ENCODE measurements around the gene TSPAN18.

TSPAN18 gene

GRCh38 chr11:44799012-44799411, 72.2 kb downstream of the TSPAN18 start:
- no peak overlapping the region for H3K4me3 ChIP-seq (ENCODE audit: low read length)
- no peaks in the 10 kb centered on the region for H4K20me1 ChIP-seq (ENCODE audit: insufficient read depth, low read length)
- no peak overlapping the region for H3K4me2 ChIP-seq (ENCODE audit: low read length)
- H3K9ac ChIP-seq (ENCODE audit: low read length) = no peak overlapping the region
- peaks cover 65% of the 10 kb centered on the region for H3K27me3 ChIP-seq (ENCODE audit: low read depth, low read length)
- H3K36me3 ChIP-seq (replicated peaks; ENCODE audit: low read depth, low read length) = no peaks in the 10 kb centered on the region
- H3K27ac ChIP-seq (ENCODE audit: low read length) = no peak overlapping the region
- no peaks in the 10 kb centered on the region for H3K4me1 ChIP-seq (ENCODE audit: low read length)
- no peak overlapping the region for H2AFZ ChIP-seq (ENCODE audit: low read depth, low read length)
- TF ChIP-seq CTCF (IDR thresholded peaks at IDR 0.05; ENCODE audit: low read depth, low read length) (no peak), EZH2phosphoT487 (IDR thresholded peaks at IDR 0.05; ENCODE audit: low read depth) (no peak)
- no peaks in the 10 kb centered on the region for H3K79me2 ChIP-seq (ENCODE audit: low read length)
- H3K9me3 ChIP-seq (ENCODE audit: insufficient read depth, low read length) = no peaks in the 10 kb centered on the region

GRCh38 chr11:44802347-44802746, 75.6 kb downstream of the TSPAN18 start:
- H3K36me3 ChIP-seq (replicated peaks; ENCODE audit: low read depth, low read length) = no peaks in the 10 kb centered on the region
- peaks cover 54% of the 10 kb centered on the region for H3K27me3 ChIP-seq (ENCODE audit: low read depth, low read length)
- TF ChIP-seq EZH2phosphoT487 (IDR thresholded peaks at IDR 0.05; ENCODE audit: low read depth) = no peak
- TF ChIP-seq CTCF (IDR thresholded peaks at IDR 0.05; ENCODE audit: low read depth, low read length) = no peak
- H2AFZ ChIP-seq (ENCODE audit: low read depth, low read length) = no peak overlapping the region
- H3K9ac ChIP-seq (ENCODE audit: low read length) = no peak overlapping the region
- no peaks in the 10 kb centered on the region for H3K4me1 ChIP-seq (ENCODE audit: low read length)
- no peaks in the 10 kb centered on the region for H4K20me1 ChIP-seq (ENCODE audit: insufficient read depth, low read length)
- no peak overlapping the region for H3K4me2 ChIP-seq (ENCODE audit: low read length)
- no peak overlapping the region for H3K4me3 ChIP-seq (ENCODE audit: low read length)
- no peaks in the 10 kb centered on the region for H3K9me3 ChIP-seq (ENCODE audit: insufficient read depth, low read length)
- H3K27ac ChIP-seq (ENCODE audit: low read length) = no peak overlapping the region
- no peaks in the 10 kb centered on the region for H3K79me2 ChIP-seq (ENCODE audit: low read length)

- no peaks in the 10 kb centered on the region for H3K79me2 ChIP-seq (ENCODE audit: low read length)
- H3K9me3 ChIP-seq (ENCODE audit: insufficient read depth, low read length) = no peaks in the 10 kb centered on the region
- no peak overlapping the region for H2AFZ ChIP-seq (ENCODE audit: low read depth, low read length)
- H3K4me3 ChIP-seq (ENCODE audit: low read length) = no peak overlapping the region
- H3K27me3 ChIP-seq (ENCODE audit: low read depth, low read length) = peaks cover 54% of the 10 kb centered on the region
- TF ChIP-seq EZH2phosphoT487 (IDR thresholded peaks at IDR 0.05; ENCODE audit: low read depth) = no peak
- TF ChIP-seq CTCF (IDR thresholded peaks at IDR 0.05; ENCODE audit: low read depth, low read length) = no peak
- H3K9ac ChIP-seq (ENCODE audit: low read length) = no peak overlapping the region
- H3K36me3 ChIP-seq (replicated peaks; ENCODE audit: low read depth, low read length) = no peaks in the 10 kb centered on the region
- H4K20me1 ChIP-seq (ENCODE audit: insufficient read depth, low read length) = no peaks in the 10 kb centered on the region
- H3K4me2 ChIP-seq (ENCODE audit: low read length) = no peak overlapping the region
- H3K4me1 ChIP-seq (ENCODE audit: low read length) = no peaks in the 10 kb centered on the region
- no peak overlapping the region for H3K27ac ChIP-seq (ENCODE audit: low read length)
Measured at GRCh38 chr11:44803009-44803408, 76.2 kb downstream of the TSPAN18 start.

DNA sequence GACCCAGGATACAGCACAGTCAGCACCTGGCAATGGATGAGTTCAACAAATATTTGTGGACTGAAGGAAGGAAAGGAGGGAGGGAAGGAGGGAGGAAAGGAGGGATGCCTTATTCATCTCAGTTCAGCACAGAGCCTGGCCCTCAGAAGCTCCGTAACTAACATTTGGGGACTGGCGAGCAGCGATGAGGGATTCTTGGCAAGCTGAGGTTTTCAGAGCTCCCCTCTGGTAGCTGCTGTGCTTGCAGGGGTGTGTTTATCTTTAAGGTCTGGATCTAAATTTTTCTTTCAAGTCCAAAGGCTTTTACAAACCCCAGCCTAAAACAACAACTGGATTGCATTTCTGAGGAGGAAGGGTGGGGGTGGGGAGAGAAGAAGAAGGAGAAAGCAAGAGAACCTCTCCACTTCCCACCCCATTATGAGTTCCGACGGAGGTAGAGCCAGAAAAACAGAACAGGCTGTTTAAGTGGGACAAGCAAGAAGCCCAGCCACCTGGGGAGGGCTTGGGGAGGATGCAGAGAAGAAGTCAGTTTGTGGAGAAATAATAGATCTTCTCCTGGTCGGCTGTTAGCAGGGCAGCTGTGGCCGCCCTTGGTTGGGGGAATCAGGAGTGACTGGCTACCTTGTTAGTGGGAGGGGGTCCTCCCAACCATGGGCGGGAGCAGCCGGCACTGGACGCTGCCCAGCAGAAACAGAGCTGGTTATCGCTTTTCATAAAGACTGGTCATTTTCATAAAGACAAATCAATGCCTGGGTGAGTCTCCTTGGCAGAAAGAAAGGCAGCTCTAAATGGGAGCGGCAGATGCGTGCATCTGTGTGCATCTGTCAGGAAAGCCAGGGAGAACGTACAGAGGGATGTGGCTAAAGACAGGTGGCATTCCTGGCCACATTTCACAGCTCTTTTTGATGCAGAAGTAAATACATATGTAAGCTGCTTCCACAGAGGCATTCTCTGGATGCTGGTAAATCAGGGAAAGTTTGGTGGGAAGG, 78.0 kb downstream of the TSPAN18 start:
- no peaks in the 10 kb centered on the region for H3K36me3 ChIP-seq (replicated peaks; ENCODE audit: low read depth, low read length)
- H3K9me3 ChIP-seq (ENCODE audit: insufficient read depth, low read length) = no peaks in the 10 kb centered on the region
- H4K20me1 ChIP-seq (ENCODE audit: insufficient read depth, low read length) = no peaks in the 10 kb centered on the region
- no peak for TF ChIP-seq CTCF (IDR thresholded peaks at IDR 0.05; ENCODE audit: low read depth, low read length)
- TF ChIP-seq EZH2phosphoT487 (IDR thresholded peaks at IDR 0.05; ENCODE audit: low read depth) = no peak
- H3K27me3 ChIP-seq (ENCODE audit: low read depth, low read length) = peaks cover 54% of the 10 kb centered on the region
- H3K79me2 ChIP-seq (ENCODE audit: low read length) = no peaks in the 10 kb centered on the region
- H3K27ac ChIP-seq (ENCODE audit: low read length) = no peak overlapping the region
- no peak overlapping the region for H3K4me3 ChIP-seq (ENCODE audit: low read length)
- no peak overlapping the region for H2AFZ ChIP-seq (ENCODE audit: low read depth, low read length)
- no peaks in the 10 kb centered on the region for H3K4me1 ChIP-seq (ENCODE audit: low read length)
- no peak overlapping the region for H3K4me2 ChIP-seq (ENCODE audit: low read length)
- no peak overlapping the region for H3K9ac ChIP-seq (ENCODE audit: low read length)

All from OCI-LY3 (cell line).